ENCODE measurements around the gene CCNB1IP1.

GRCh38 chr14:20376071-20376588 lies 43.1 kb upstream of the CCNB1IP1 start:
- TF ChIP-seq POLR2A (IDR thresholded peaks at IDR 0.05) (no peak), CTCF (IDR thresholded peaks at IDR 0.05) (no peak)
